ENCODE measurements around the gene RIMKLA. TPM values are rescaled to one million over a fixed set of nuclear protein-coding genes. Genes with fewer than 3 reads are reported as not detected.

Gene RIMKLA
- polyA plus RNA-seq, 3 donors: not detected

GRCh38 chr1:42418516-42418915, 37.9 kb downstream of the RIMKLA start:
- Mint-ChIP-seq H3K36me3 (no peaks in the 10 kb centered on the region), H3K9me3 (peaks cover 0 to 4% (median 0%) of the 10 kb centered on the region in 7 donors), H3K4me1 (no peaks in the 10 kb centered on the region), H3K27ac (no peak overlapping the region), H3K4me3 (no peak overlapping the region), H3K27me3 (ENCODE audit: low read depth in 3 of 3) (peaks cover 2 to 4% (median 3%) of the 10 kb centered on the region in 3 donors)
- H3K9me3 ChIP-seq (replicated peaks in 1 of 2; ENCODE audit: control insufficient read depth in 1 of 2, insufficient read depth in 1 of 2, low read length in 2 of 2): no peaks in the 10 kb centered on the region
- TF ChIP-seq CTCF (IDR thresholded peaks at IDR 0.05): no peak
- no peak for DNase-seq
- no peak overlapping the region for H3K4me2 ChIP-seq (replicated peaks; ENCODE audit: extremely low read depth, low read length, poor library complexity, severe bottlenecking)
- no peaks in the 10 kb centered on the region for H3K4me1 ChIP-seq (ENCODE audit: control insufficient read depth in 1 of 2, insufficient read depth in 2 of 2, low read length in 2 of 2)
- no peaks in the 10 kb centered on the region for H3K36me3 ChIP-seq (replicated peaks in 1 of 2; ENCODE audit: control insufficient read depth in 1 of 2, insufficient read depth in 2 of 2, low read length in 2 of 2)
- intact Hi-C loops (cut with micrococcal nuclease): no loop called here
- no peak overlapping the region for H3K4me3 ChIP-seq (replicated peaks in 1 of 3; ENCODE audit: low read depth in 2 of 3, low read length in 3 of 3)
- H3K9ac ChIP-seq (ENCODE audit: insufficient read depth, low read length, poor library complexity, severe bottlenecking): no peak overlapping the region
- H3K27ac ChIP-seq (ENCODE audit: low read depth in 1 of 2, low read length in 2 of 2): no peak overlapping the region
- WGBS (ENCODE audit: insufficient coverage): no CpG with 5 or more reads among the region's 1 CpG
- no peaks in the 10 kb centered on the region for H3K79me2 ChIP-seq (ENCODE audit: insufficient read depth, low read length)
- no peaks in the 10 kb centered on the region for H4K20me1 ChIP-seq (ENCODE audit: insufficient read depth, low read length)
- no peak overlapping the region for H2AFZ ChIP-seq (ENCODE audit: insufficient read depth, low read depth, low read length, poor library complexity, severe bottlenecking)
- H3K27me3 ChIP-seq (ENCODE audit: control insufficient read depth in 2 of 2, insufficient read depth in 2 of 2, low read length in 2 of 2): no peaks in the 10 kb centered on the region

GRCh38 chr1:42419126-42419821, 38.7 kb downstream of the RIMKLA start:
- H3K4me3 Mint-ChIP-seq: no peak overlapping the region
- no peak overlapping the region for H3K4me2 ChIP-seq (replicated peaks; ENCODE audit: extremely low read depth, low read length, poor library complexity, severe bottlenecking)
- no peak overlapping the region for H2AFZ ChIP-seq (ENCODE audit: insufficient read depth, low read depth, low read length, poor library complexity, severe bottlenecking)
- no peak for DNase-seq
- H3K27me3 ChIP-seq (ENCODE audit: control insufficient read depth in 2 of 2, insufficient read depth in 2 of 2, low read length in 2 of 2): no peaks in the 10 kb centered on the region
- no peaks in the 10 kb centered on the region for H3K79me2 ChIP-seq (ENCODE audit: insufficient read depth, low read length)
- H3K9me3 Mint-ChIP-seq: peaks cover 0 to 4% (median 0%) of the 10 kb centered on the region in 7 donors
- H3K36me3 ChIP-seq (replicated peaks in 1 of 2; ENCODE audit: control insufficient read depth in 1 of 2, insufficient read depth in 2 of 2, low read length in 2 of 2): no peaks in the 10 kb centered on the region
- H3K4me1 ChIP-seq (ENCODE audit: control insufficient read depth in 1 of 2, insufficient read depth in 2 of 2, low read length in 2 of 2): no peaks in the 10 kb centered on the region
- no peaks in the 10 kb centered on the region for H3K4me1 Mint-ChIP-seq
- H3K9me3 ChIP-seq (replicated peaks in 1 of 2; ENCODE audit: control insufficient read depth in 1 of 2, insufficient read depth in 1 of 2, low read length in 2 of 2): no peaks in the 10 kb centered on the region
- 100% methylated on average over 3 of the region's 5 CpGs for WGBS (ENCODE audit: insufficient coverage)
- H3K36me3 Mint-ChIP-seq: no peaks in the 10 kb centered on the region
- no peaks in the 10 kb centered on the region for H4K20me1 ChIP-seq (ENCODE audit: insufficient read depth, low read length)
- H3K27ac ChIP-seq (ENCODE audit: low read depth in 1 of 2, low read length in 2 of 2): no peak overlapping the region
- no peak overlapping the region for H3K27ac Mint-ChIP-seq
- no peak overlapping the region for H3K4me3 ChIP-seq (replicated peaks in 1 of 3; ENCODE audit: low read depth in 2 of 3, low read length in 3 of 3)
- intact Hi-C loops (cut with micrococcal nuclease): no loop called here
- no peak overlapping the region for H3K9ac ChIP-seq (ENCODE audit: insufficient read depth, low read length, poor library complexity, severe bottlenecking)
- TF ChIP-seq CTCF (IDR thresholded peaks at IDR 0.05): no peak
- H3K27me3 Mint-ChIP-seq (ENCODE audit: low read depth in 3 of 3): peaks cover 2 to 4% (median 3%) of the 10 kb centered on the region in 3 donors
